ENCODE data around the gene CD7.

DNA sequence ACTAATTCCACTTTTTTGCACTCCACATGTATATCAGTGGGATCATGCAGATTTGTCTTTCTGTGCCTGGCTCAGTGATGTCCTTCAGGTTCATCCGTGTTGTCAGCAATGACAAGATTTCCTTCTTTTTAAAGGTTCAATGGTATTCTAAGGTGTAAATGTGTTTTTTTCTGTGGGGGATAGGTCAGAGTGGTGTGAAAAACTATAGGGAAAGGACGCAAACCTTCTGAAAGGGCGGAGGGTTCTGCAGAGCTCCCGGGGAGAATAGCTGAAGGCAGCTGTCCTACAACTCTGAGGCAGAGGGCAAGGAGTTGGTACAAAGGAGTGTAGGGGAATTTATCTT is 22.0 kb downstream of the CD7 start:
- TF ChIP-seq POLR2A (IDR thresholded peaks at IDR 0.05) (no peak), POLR2AphosphoS5 (IDR thresholded peaks at IDR 0.05) (no peak)
